A204.1 (cell line): ENCODE data around the gene GPN2.

Experiments used
- FAIRE-seq: peaks from 2 replicates; lab custom pipeline; 2012; peaks lifted over from hg19 to GRCh38; lab: Jason Lieb, UNC

Gene GPN2

DNA sequence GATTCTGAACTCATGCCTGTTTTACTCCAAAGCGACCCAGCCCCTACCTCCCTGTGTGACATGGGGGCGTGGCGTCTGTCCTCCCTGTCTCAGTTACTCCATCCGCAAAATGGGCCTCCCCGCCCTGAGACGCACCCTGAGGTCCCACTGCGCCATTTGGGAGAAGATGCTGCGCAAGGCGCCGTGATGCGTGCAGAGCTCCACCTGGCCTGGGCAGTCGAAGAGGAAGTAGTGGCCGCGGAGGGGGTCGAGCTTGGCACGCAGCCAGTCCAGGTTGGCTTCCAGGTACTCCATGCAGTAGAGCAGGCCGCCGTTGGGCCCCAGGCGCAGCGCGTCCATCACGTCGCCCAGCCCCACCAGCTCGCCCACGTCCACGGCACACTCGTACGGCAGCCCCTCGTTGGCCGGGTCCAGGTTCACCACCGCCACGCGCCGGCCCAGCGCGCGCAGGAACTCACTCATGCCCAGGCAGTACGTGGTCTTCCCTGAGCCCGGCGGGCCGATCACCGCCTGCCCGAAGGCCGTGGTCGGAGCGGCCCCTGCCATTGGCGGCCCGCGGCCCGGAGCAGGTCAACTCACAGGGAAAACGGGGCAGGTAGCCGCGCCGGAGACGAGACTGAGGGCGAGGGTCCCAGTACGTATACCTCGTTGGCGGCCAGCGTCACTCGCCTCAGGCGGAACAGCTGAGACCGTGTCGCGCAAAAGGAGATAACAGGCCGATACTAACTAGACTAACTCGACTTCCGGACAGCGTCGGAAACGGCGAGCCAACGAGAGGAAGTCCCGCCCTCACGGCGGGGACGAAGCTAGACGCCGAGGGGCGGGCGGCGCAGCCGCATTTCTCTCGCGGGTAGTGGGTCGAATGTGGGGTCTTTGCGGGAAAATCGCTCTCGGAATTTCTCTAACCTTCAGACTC is at the start of gene GPN2:
Gene GPN2 (minus strand): TSS at position 733 of the 916 bp plus-strand sequence. CDS start 187 bp downstream, at position 546.
- peak; percentile 58 for FAIRE-seq

DNA sequence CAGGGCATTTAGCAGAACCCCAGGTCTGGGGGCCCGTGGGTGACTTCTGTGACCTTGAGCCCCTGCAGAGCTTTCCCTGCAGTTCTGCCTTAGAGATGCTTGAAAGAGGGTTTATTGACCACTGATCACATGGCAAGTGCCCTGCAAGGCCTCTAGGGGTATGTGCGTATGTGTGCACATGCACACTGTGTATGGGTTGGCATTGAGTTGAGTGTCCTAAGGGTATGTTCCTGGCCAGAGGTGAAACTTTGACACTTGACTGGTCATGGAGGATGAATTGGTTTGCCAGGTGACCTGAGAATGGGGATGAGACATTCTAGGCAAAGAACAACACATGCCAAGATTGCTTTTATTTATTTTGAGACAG is 48.6 kb upstream of the GPN2 start:
- FAIRE-seq: no peak

DNA sequence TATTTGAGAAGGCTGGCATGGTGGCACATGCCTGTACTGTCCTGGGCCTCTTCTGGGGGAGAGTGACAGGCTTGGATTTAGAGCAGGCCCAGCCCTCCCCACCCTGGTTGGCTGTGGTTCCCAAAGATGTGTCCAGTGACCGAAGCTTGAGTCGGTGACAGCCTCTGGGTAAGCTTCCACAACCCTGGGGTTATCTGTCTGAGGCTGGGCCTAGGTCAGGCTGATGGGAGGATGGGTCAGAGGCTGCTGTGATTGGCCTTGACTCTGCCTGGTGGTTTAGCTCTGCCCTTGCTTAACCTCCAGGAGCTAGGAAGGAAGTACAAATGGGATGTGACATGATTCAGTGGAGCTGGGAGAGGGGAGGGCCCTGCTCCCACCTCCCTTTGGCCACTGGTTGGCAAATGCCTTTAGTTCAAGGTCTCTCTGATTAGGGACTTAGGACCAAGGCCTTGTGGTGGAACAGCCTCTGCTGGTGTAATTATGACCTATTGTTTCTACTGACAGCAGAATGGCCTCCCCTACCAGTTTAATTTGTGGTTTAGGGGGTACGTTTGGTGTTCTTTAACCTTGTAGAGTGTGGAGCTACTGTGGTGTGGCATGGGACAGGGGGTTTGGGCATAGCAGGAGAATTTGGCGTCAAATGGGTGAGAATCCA is 48.0 kb upstream of the GPN2 start:
- FAIRE-seq: no peak

- FAIRE-seq: no peak
Observed at GRCh38 chr1:26936823-26937222, 46.7 kb upstream of the GPN2 start.

DNA sequence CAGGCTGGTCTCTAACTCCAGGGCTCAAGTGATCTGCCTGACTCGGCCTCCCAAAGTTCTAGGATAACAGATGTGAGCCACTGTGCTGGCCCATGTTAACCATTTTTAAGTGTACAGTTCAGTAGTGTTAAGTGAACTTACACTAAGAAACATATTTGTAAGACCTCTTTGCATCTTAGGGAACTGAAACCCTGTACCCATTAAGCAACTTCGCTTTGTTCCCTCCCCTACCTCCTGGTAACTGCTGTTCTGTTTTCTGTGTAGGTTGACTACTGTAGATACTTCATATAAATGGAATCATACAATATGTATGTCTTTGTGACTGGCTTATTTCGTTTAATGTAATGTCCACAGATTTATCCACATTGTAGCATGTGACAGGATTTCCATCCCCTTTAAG is 42.4 kb upstream of the GPN2 start:
- FAIRE-seq: no peak

- no peak for FAIRE-seq
Observed at GRCh38 chr1:26923711-26924110, 33.6 kb upstream of the GPN2 start.

GRCh38 chr1:26922901-26923300 is 32.8 kb upstream of the GPN2 start:
- no peak for FAIRE-seq

DNA sequence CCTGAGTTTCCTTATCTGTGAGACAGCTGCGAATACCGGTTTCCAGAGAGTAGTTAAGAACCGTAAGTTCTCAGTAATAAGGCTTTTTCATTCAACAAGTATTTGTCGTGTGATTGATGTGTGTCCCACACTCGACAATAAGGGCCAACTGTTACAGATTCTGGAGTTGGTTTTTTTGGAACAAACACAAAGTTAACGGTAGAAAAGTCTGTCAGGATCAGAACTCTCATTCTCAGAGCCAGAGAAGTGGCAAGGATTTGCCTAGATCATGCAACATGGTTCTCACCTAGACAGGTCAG is 32.3 kb upstream of the GPN2 start:
- no peak for FAIRE-seq

GRCh38 chr1:26921540-26922430 is 31.7 kb upstream of the GPN2 start, which contains the start of gene NUDC:
TSS of gene NUDC (plus strand) at chr1:26921743. CDS start at chr1:26921849, 106 bp downstream.
- FAIRE-seq: peak; percentile 98

DNA sequence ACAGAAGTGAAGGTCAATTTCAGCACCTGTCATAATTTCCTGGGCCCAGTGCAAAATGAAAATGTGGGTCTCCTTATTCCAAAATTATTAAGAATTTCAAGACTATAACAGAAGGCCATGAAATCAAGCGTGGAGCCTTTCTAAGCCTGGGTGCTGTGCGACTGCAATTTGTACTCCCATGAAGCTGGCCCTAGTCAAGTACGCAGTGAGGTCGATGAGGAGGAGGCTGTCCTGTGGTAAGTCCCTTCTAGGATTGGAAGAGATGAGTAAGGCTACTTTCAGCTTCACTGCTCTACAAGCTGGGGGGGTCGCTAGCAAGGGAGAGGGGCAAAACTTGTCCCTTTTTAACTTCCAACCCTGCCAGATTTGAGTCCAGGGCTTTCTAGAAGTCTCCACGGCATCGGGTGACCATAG is 31.1 kb upstream of the GPN2 start:
- FAIRE-seq: no peak

DNA sequence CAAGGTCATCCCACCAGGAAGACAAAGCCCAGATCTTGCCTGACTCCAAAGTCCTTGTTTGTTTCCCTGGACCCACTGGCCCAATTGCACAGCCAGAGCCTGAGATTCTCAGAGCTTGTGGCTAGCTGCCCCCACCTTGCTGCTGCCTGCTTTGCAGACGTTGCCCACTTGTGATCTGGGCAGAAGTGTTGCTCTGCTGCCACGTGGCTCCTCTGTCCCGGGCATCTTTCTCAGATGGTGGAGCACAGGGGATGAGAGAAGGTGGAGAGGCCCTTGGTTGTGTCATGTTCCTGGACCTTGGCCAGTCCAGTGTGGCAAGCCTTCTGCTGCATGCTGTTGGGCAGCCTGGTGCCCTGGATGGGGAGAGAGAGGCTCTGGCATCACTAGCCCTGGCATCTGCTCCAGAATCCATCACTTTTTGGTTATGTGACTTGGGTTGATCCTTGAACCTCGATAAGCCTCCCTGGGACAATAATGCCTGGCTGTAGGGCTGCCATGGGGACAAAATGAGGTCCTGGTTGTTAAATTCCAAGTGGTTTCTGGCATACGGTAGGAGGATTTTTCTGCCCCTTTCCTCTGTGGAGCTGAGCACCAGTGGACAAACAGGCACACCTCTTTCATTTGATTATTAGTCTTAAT is 25.2 kb upstream of the GPN2 start:
- FAIRE-seq: no peak

DNA sequence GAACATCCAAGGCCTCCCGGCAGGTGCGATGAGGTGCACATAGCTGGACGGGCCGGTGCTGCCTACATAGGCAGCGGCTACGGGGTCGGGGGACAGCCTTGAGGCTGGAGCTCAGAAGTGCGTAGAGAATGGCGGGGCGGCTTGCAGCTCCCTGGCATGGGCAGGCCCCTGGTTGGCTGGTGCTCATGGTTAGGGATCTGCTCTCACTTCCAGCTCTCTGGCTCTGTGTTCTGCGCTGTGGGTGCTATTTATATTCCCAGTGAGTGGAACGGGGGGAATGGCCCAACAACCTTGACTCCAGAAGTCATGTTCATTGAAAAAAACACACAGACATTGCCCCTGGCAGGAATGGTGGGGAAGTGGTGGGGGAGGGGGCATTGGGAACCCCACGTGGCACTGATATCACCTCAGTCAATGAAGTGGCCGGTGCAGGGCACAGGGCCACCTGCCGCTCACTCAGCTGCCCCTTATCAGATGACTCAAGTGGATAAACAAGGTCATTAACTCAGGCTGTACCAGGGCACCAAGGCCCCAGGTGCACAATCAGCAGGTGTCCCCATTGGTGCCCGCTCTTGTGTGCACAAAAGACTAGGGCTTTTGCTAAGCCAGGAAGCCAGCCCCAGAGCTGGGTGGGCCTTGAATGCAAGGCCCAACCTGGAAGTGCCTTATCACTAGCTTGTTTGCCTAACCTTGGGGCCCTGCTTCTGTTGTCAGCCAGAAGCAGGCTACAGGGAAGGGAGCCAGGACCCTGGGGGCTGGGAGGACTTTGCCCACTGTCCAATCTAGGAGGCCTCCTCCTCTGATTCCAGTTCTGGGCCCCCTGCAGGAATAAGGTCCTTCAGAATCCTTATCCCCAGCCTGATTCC is 23.9 kb upstream of the GPN2 start, which contains the start of gene NR0B2:
Gene NR0B2 (minus strand): TSS at position 222 of the 866 bp plus-strand sequence. CDS start 35 bp downstream, at position 187.
- no peak for FAIRE-seq

DNA sequence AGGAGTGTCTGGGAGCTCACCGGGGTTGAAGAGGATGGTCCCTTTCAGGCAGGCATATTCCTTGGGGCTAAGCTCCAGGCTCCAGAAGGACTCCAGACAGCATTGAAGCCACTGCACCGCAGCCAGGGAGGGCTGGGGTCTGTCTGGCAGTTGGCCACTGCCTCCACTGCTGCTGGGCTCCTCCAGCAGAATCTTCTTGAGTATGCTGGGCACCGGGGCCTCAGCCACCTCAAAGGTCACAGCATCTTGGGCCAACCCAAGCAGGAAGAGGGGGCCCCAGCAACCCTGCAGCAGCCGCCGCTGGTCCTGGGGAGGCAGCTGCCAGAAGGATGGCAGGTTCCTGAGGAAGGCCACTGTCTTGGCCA is 23.3 kb upstream of the GPN2 start:
- no peak for FAIRE-seq

DNA sequence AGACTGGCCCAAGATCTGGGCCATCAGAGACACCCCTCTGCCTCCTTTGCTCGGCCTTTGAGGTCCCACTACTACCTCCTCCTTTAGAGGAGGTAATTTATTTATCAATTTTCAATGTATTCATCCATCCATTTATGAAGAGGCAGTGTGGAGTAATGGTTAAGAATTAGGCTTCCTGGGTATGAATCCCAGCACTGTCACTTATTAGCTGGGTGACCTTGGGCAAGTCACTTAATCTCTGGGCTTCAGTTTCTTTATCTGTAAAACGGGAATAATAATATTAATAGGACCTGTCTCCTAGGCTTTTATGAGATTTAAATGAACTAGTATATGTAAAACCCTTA is 22.0 kb upstream of the GPN2 start:
- no peak for FAIRE-seq

DNA sequence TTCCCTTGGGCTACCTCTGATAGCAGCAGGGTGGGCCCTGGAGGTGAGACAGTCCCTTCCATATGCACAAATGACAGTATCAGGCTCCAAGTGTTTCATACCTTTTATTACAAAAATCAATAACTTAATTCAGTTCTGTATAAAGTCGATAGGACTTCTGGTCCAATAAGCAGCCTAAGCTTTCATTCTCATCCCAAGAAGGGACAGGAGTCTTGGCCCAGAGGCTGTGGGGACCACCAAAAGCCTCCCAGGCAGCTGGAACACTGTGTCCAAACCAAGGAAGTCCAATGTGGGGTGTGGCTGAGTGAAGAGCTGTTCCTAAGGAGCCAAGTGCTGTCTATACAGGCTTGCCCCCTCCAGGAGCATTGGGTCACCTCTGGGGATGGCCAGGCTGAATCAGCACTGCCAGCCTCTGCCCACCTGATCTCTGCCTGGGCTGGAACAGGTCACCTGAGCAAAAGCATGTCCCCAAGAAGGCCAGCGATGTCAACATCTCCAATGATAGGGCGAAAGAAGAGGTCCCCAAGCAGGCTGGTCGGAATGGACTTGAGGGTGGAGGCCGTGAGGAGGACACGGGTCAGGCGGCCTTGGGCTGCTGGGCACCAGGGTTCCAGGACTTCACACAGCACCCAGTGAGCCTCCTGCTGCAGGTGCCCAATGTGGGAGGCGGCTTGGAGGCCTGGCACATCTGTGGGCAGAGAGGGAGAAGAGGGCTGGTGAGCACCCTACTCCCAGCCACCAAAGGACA is 21.5 kb upstream of the GPN2 start:
- no peak for FAIRE-seq

DNA sequence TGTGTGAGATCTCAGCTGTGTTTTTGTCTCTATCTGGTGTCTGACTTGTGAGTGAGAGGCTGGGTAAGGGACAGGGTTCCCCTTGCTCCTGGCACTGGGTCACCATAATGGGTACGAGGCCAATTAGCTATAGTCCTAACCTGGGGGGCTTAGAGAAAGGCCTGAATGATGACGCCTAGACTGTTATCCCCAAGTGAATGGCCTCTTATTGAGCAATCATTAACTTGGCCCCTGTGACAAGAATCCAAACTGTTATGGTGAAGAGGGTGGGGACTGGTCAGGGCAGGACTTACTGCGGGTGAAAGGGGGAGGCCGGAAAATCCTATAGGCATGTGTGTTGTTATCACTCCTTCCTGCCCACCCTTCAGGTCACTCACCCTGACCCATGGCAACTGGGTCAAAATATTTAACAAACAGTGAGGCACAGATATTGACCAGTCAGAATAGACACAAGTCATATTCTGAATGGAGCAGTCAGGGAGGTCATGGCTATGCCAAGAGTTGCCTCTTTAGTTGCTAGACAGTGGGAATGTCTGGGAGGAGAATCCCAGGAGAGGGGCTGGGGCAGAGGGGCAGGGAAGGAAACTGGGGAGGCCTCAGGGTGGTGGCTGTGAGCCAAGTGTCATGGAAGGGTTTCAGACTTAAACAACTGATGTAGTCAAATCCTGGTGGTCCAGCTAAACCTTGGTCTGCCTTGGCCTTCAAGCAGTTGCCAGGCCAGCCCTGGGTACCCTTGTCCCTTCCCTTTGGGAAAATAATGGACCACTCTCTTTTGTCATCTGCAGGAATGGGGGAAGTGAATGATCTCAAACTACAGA is 20.5 kb upstream of the GPN2 start:
- FAIRE-seq: no peak

- no peak for FAIRE-seq
Observed at GRCh38 chr1:26909951-26910342, 19.9 kb upstream of the GPN2 start.

DNA sequence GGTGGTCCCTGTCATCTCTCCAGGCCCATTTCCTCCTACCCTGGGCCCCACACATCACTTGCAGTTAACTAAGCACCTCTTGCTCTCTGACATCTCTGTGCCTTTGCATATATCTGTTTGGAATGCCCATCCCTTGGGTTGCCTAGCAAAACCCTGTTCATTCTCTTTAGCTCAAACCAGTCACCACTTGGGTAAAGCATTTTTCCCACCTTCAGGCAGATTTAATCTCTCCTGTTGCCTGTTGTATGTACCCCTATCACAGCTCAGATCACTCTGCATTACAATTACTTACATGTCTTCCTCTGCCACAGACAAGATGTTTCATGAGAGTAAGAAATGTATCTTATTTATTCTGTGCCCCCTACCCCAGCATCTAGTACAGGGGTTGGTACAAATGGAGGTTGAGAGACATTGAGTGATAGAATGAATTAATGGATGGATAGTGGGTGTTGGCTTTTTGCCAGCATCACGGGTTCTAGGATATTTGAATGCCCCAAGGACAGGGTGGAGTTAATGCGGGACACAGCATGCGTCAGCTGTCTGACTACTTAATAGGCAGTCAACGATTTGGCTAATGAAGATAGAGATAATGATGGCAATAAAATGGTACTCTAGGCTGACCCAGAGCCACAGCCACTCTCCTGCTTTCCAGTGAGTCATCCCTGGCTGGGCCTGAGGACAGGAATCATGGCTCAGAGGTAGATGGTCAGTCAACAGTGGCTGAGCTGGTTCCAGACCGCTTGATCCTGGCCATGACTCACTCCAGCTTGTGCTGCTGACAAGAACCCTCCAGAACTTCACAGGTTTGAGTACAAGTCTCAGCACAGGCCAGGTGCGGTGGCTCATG is 17.2 kb upstream of the GPN2 start:
- no peak for FAIRE-seq
